Adrenal gland (tissue), 12 donors: ENCODE data around the gene RNF112. TPM values are rescaled to one million over a fixed set of nuclear protein-coding genes. Genes with fewer than 3 reads are reported as not detected.

Experiments
- DNase-seq, 7 donors: peaks; one replicate each; pipeline ENCODE4 v3.0.0-alpha.2; 2019 to 2020
- H3K27ac ChIP-seq, 5 donors: fragments of 200-600 bp; sonication (generic) in 4 of 5; 1 replicate in 3 of 5; 2 replicates in 2 of 5; pipeline versions ENCODE4 v1.5.1 to v1.8.0; 2016 to 2020; ENCODE audit warnings: mild to moderate bottlenecking in 1 of 5
- H3K27me3 ChIP-seq: fragments of 200-600 bp; 2 replicates; pipeline ENCODE4 v1.8.0; 2021
- H3K36me3 ChIP-seq, 2 donors: fragments of 200-600 bp; replicated peaks in 1 of 2; 1 replicate in 1 of 2; 2 replicates in 1 of 2; pipeline versions ENCODE4 v1.5.1 to v1.8.0; 2018 to 2022
- H3K4me1 ChIP-seq, 2 donors: fragments of 200-600 bp; replicated peaks in 1 of 2; 1 replicate in 1 of 2; 2 replicates in 1 of 2; pipeline versions ENCODE4 v1.5.1 to v1.8.0; 2018 to 2021
- H3K4me3 ChIP-seq, 4 donors: fragments of 200-600 bp; sonication (generic) in 3 of 4; one replicate each; pipeline ENCODE4 v1.5.1; 2016 to 2018
- H3K9me3 ChIP-seq, 3 donors: fragments of 200-600 bp; sonication (generic) in 1 of 3; replicated peaks in 1 of 3; 1 replicate in 2 of 3; 2 replicates in 1 of 3; pipeline versions ENCODE4 v1.5.1 to v1.8.0; 2016 to 2021
- POLR2A ChIP-seq, 2 donors: fragments of 450-650 bp; IDR thresholded peaks; one replicate each; pipeline ENCODE4 v1.6.1; 2017; ENCODE audit warnings: antibody characterized with exemption in 2 of 2, mild to moderate bottlenecking in 2 of 2, moderate library complexity in 1 of 2
- WGBS, 4 donors: extraction: QIAGEN DNeasy Blood & Tissue Kit in 2 of 4; methylation state at CpG; one replicate each; pipeline versions ENCODE4 v1.1.5 to v1.1.7; 2013 to 2017; 5-methylcytosine and 5-hydroxymethylcytosine counted together
- intact Hi-C, 2 donors: fragments of 100-400 bp; cut with DNase I; formaldehyde crosslinking; loops; one replicate each; pipeline versions ENCODE4 v1.14.1 to v1.15.0; 2022 to 2023
- polyA plus RNA-seq, 3 donors: library from polyadenylated mRNA; stranded (reverse); fragments of 200-250 nt in 2 of 3; fragments of 350-450 nt in 1 of 3; fragmentation: Illumina TruSeq in 1 of 3; extraction: RNeasy Lipid Tissue Mini Kit (QIAGEN cat#74804) in 1 of 3; gene quantifications; one replicate each; pipeline ENCODE4 v1.2.3, GENCODE V29; 2013 to 2014
- total RNA-seq, 9 donors: library from RNA; depleted of rRNA in 4 of 9; stranded (reverse); fragments of >200 nt in 4 of 9; fragments of 120-200 nt in 1 of 9; fragmentation: NEBNext Ultra II Directional in 1 of 9; extraction: Animal tissue kit (Norgen Biotek cat#: 25700) in 1 of 9; gene quantifications; one replicate each; pipeline versions ENCODE4 v1.1.0 to v1.2.4, GENCODE V29; 2013 to 2023
- TF ChIP-seq, protein P1 (sequence below), 6 experiments: fragments of 450-650 bp in 4 of 6; fragments of 200-600 bp in 2 of 6; sonication (generic) in 1 of 6; IDR thresholded peaks; 1 replicate in 5 of 6; 2 replicates in 1 of 6; pipeline versions ENCODE4 v1.5.1 to v1.8.0; 2016 to 2021; ENCODE audit warnings: antibody characterized with exemption in 6 of 6, mild to moderate bottlenecking in 2 of 6, moderate library complexity in 1 of 6
- donor health status: healthy with polysubstance abuse.
- donor health status: Bipolar disorder and iron deficiency.
- donor health status: DM: yes; HTN: yes; CAD: no.
- donor health status: DM: no; HTN: no; CAD: no.
- donor health status: DM: no; HTN: no; CAD: no.
- donor health status: DM: yes; HTN: yes; CAD: no.

The RNF112 gene
- total and polyA plus RNA-seq, 12 donors = 0.88 to 35.6 (median 2.3) TPM; not detected in 1

DNA sequence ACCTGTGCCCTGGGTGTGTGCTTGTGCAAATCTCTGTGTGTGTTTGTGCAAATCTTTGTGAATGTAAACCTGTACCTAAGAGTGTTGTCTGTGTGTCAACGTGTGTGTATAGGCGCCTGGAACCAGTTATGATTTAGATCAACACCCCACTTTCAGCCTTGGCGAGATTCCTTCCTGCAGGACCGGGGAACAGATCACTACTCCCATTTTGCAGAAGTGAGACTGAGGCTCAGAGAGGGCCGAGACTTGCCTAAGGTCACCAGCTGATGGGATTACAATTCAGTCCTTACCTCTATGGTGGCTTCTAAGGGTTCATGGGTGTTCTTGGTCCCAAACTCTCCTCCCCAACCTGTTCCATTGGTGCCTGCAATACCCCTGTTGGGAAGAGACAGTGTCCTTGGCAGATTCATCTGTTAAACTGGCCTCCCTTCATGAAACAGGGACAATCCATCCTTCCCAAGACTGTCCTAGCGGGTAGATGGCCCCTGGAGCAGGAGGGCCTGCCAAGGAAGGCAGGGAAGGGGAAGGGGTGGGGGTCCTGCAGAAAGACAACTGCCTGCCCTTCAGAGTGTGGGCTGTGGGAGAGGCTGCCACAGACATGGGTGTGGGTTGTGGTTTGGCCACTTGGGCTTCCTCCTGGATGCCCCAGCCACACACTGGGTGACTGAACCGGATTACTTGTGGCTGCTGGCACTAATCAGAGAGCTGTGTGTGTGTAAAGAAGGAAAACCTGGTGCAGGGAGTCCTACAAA lies 39.6 kb upstream of the RNF112 start:
- Histone ChIP-seq H3K4me1 (peaks cover 0 to 15% of the 10 kb centered on the region in 2 donors), H3K4me3 (no peak overlapping the region), H3K27ac (peak overlapping the region in 1 of 5 donors; percentile 68), H3K9me3 (no peaks in the 10 kb centered on the region), H3K27me3 (no peaks in the 10 kb centered on the region), H3K36me3 (no peaks in the 10 kb centered on the region)
- TF ChIP-seq, protein P1, sequence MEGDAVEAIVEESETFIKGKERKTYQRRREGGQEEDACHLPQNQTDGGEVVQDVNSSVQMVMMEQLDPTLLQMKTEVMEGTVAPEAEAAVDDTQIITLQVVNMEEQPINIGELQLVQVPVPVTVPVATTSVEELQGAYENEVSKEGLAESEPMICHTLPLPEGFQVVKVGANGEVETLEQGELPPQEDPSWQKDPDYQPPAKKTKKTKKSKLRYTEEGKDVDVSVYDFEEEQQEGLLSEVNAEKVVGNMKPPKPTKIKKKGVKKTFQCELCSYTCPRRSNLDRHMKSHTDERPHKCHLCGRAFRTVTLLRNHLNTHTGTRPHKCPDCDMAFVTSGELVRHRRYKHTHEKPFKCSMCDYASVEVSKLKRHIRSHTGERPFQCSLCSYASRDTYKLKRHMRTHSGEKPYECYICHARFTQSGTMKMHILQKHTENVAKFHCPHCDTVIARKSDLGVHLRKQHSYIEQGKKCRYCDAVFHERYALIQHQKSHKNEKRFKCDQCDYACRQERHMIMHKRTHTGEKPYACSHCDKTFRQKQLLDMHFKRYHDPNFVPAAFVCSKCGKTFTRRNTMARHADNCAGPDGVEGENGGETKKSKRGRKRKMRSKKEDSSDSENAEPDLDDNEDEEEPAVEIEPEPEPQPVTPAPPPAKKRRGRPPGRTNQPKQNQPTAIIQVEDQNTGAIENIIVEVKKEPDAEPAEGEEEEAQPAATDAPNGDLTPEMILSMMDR (IDR thresholded peaks at IDR 0.05) = no peak
- TF ChIP-seq POLR2A (IDR thresholded peaks at IDR 0.05) = no peak
- WGBS, 4 donors = 84 to 89% (median 87%) methylated on average over 5 to 7 of the region's 7 CpGs
- intact Hi-C loops = no loop called here
- peak in 2 of 7 donors; percentile 13 to 45 for DNase-seq

DNA sequence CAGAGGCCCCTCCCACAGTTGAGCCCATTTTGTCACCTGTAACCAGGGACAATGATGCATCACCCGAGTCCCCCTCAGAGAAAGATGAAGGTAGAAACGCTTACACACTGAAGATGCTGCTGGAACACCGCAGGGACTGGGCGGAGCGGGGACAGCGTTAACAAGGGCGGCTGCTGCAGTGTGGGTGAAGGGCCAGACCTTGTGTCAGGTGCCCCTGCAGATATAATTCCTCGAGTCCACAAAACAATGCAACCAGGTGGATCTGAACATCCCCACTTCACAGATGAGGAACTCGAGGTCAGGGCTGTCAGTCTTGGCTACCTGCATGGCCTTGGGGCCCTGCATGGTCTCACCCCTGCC lies 39.0 kb upstream of the RNF112 start:
- Histone ChIP-seq H3K4me1 (peaks cover 0 to 20% of the 10 kb centered on the region in 2 donors), H3K9me3 (no peaks in the 10 kb centered on the region), H3K36me3 (no peaks in the 10 kb centered on the region), H3K4me3 (no peak overlapping the region), H3K27me3 (no peaks in the 10 kb centered on the region), H3K27ac (no peak overlapping the region)
- WGBS, 4 donors = 81 to 91% (median 86%) methylated on average over 8 to 9 of the region's 9 CpGs
- peak in 3 of 7 donors; percentile 12 to 46 (median 20) for DNase-seq
- no peak for TF ChIP-seq POLR2A (IDR thresholded peaks at IDR 0.05)
- TF ChIP-seq, protein P1 (IDR thresholded peaks at IDR 0.05) = no peak
- intact Hi-C loops = no loop called here

DNA sequence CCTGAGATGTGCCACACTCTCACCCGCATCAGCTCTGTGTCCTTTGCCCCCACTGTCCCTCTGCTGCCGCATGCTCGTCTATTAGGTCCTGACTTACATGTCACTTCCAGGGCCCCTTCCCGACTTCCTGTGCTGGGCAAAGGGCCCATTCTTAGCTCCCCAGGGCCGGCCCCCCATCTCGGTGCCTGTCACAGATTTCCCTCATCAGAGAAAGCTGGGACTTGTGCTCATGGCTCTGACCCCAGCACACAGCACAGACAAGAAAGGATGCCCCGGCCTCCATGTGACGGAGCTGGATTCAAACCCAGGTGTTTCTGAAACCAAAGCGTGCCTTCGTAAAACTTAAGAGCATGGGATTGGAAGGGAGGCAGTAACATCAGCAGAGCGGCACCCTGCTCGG lies 38.6 kb upstream of the RNF112 start:
- Histone ChIP-seq H3K27me3 (no peaks in the 10 kb centered on the region), H3K9me3 (no peaks in the 10 kb centered on the region), H3K4me3 (no peak overlapping the region), H3K27ac (no peak overlapping the region), H3K36me3 (no peaks in the 10 kb centered on the region), H3K4me1 (peaks cover 0 to 22% of the 10 kb centered on the region in 2 donors)
- 72 to 81% (median 79%) methylated on average over 8 to 12 of the region's 12 CpGs for WGBS, 4 donors
- intact Hi-C loops = no loop called here
- no peak for DNase-seq
- no peak for TF ChIP-seq POLR2A (IDR thresholded peaks at IDR 0.05)
- TF ChIP-seq, protein P1 (IDR thresholded peaks at IDR 0.05) = no peak

DNA sequence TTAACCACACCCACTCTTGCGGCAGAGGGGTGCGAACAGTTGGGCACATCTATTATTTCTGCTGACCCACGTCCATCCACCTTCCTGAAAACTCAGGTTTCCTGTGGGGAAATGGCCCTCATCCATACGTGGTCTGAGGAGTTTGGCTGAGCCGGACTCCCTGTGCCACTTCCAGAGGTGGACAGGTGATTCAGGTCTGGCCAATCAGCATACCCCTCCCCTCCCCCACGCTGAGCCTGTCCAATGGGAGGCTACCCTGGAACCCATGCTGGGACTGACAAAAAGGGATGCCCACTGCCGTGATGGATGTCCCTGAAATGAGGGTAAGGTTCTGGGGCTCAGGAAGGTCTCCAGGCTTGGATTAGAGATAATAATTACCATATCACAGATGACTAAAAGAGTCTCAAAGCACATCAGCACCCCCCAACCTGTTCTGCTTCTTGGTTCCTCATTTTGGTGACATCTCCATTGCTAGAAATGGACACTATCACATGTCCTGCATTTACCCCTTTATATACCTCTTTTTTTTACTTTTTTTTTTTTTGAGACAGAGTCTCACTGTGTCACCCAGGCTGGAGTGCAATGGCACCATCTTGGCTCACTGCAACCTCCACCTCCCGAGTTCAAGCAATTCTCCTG lies 38.0 kb upstream of the RNF112 start:
- intact Hi-C loops = no loop called here
- Histone ChIP-seq H3K36me3 (no peaks in the 10 kb centered on the region), H3K27me3 (no peaks in the 10 kb centered on the region), H3K27ac (no peak overlapping the region), H3K9me3 (no peaks in the 10 kb centered on the region), H3K4me3 (no peak overlapping the region), H3K4me1 (peaks cover 0 to 21% of the 10 kb centered on the region in 2 donors)
- DNase-seq = peak in 3 of 7 donors; percentile 19 to 51 (median 34)
- 82 to 89% (median 87%) methylated on average over 4 to 8 of the region's 8 CpGs for WGBS, 4 donors
- TF ChIP-seq, protein P1 (IDR thresholded peaks at IDR 0.05) = no peak
- TF ChIP-seq POLR2A (IDR thresholded peaks at IDR 0.05) = no peak
